Smooth muscle cell (in vitro differentiated cells): Measurements from ENCODE around the gene VSIG1. TPM values are rescaled to one million over a fixed set of nuclear protein-coding genes. Genes with fewer than 3 reads are reported as not detected.

Experiments
- DNase-seq: peaks from one replicate; lab custom pipeline; 2025; ENCODE audit not compliant: unreplicated experiment; lab: John Stamatoyannopoulos, UW
- H2AFZ ChIP-seq: fragments of 200-600 bp; sonication (generic); 2 replicates; pipeline ENCODE4 v1.6.0; 2016; ENCODE audit warnings: antibody characterized with exemption, low read depth, mild to moderate bottlenecking
- H3F3A ChIP-seq: fragments of 200-600 bp; sonication (generic); 2 replicates; pipeline ENCODE4 v1.6.0; 2017; ENCODE audit warnings: antibody characterized with exemption, low read depth
- H3K27ac ChIP-seq: fragments of 200-600 bp; sonication (generic); 2 replicates; pipeline ENCODE4 v1.5.1; 2016; ENCODE audit warnings: low read depth, mild to moderate bottlenecking
- H3K27me3 ChIP-seq: fragments of 200-600 bp; sonication (generic); 2 replicates; pipeline ENCODE4 v1.6.1; 2016; ENCODE audit warnings: low read depth, mild to moderate bottlenecking
- H3K36me3 ChIP-seq: fragments of 200-600 bp; sonication (generic); 2 replicates; pipeline ENCODE4 v1.5.1; 2016; ENCODE audit warnings: low read depth
- H3K4me1 ChIP-seq: fragments of 200-600 bp; sonication (generic); 2 replicates; pipeline ENCODE4 v1.5.1; 2016; ENCODE audit warnings: low read depth
- H3K4me2 ChIP-seq: fragments of 200-600 bp; sonication (generic); 2 replicates; pipeline ENCODE4 v1.6.0; 2016; ENCODE audit warnings: mild to moderate bottlenecking
- H3K4me3 ChIP-seq: fragments of 200-600 bp; sonication (generic); 2 replicates; pipeline ENCODE4 v1.5.1; 2016; ENCODE audit warnings: mild to moderate bottlenecking
- H3K79me2 ChIP-seq: fragments of 200-600 bp; sonication (generic); 2 replicates; pipeline ENCODE4 v1.6.0; 2016; ENCODE audit warnings: low read depth, mild to moderate bottlenecking
- H3K9ac ChIP-seq: fragments of 200-600 bp; sonication (generic); 2 replicates; pipeline ENCODE4 v1.6.0; 2016; ENCODE audit warnings: low read depth
- H3K9me3 ChIP-seq: fragments of 200-600 bp; sonication (generic); replicated peaks from 2 replicates; pipeline ENCODE4 v1.5.1; 2016; ENCODE audit warnings: low read depth
- H4K20me1 ChIP-seq: fragments of 200-600 bp; sonication (generic); 2 replicates; pipeline ENCODE4 v1.6.0; 2016; ENCODE audit warnings: low read depth
- WGBS: methylation state at CpG from one replicate; pipeline ENCODE4 v1.1.7; 2016; ENCODE audit warnings: low lambda C conversion rate; 5-methylcytosine and 5-hydroxymethylcytosine counted together
- polyA plus RNA-seq: library from polyadenylated mRNA; unstranded; fragments of >200 nt; fragmentation: Nextera tagmentation; extraction: Ambion mirVana; gene quantifications from 2 replicates; pipeline ENCODE4 v1.2.1, GENCODE V29; 2016
- total RNA-seq: library from RNA; depleted of rRNA; stranded (reverse); fragments of >200 nt; gene quantifications from 2 replicates; pipeline ENCODE4 v1.2.3, GENCODE V29; 2014
- TF ChIP-seq, protein P1 (sequence below): fragments of 200-600 bp; sonication (generic); IDR thresholded peaks from 2 replicates; pipeline ENCODE4 v1.5.1; 2017; ENCODE audit warnings: borderline replicate concordance, mild to moderate bottlenecking, antibody characterized with exemption; ENCODE audit not compliant: insufficient read depth, poor library complexity, severe bottlenecking

Gene VSIG1
- total and polyA plus RNA-seq, 2 experiments from 2014 or later = 0.36 TPM; not detected in 1

DNA sequence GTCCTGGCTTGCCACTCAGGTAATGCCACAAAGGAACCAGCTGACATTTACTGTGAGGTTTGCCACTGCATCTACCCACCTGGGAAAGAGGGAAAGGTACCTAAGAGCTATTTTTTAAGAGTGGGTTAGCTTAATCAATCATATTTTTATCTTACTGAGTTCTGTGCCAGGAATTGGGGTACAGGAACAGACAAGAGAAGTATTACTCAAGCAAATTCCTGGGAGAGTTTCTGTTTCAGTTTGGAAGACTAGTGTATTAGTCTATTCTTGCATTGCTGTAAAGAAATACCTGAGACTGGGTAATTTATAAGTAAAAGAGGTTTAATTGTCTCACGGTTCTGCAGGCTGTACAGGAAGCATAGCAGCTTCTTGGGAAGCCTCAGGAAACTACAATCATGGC, 23.3 kb downstream of the VSIG1 start:
- DNase-seq = no peak
- H4K20me1 ChIP-seq = no peaks in the 10 kb centered on the region
- no peaks in the 10 kb centered on the region for H3K9me3 ChIP-seq
- H3F3A ChIP-seq = no peaks in the 10 kb centered on the region
- H3K4me1 ChIP-seq = no peaks in the 10 kb centered on the region
- WGBS = 67% methylated on average over 1 of the region's 1 CpG
- H3K36me3 ChIP-seq = no peaks in the 10 kb centered on the region
- H3K9ac ChIP-seq = no peak overlapping the region
- H3K27ac ChIP-seq = no peak overlapping the region
- H3K79me2 ChIP-seq = no peaks in the 10 kb centered on the region
- H3K27me3 ChIP-seq = peaks cover 3% of the 10 kb centered on the region
- H2AFZ ChIP-seq = no peak overlapping the region
- H3K4me2 ChIP-seq = no peak overlapping the region
- TF ChIP-seq, protein P1, sequence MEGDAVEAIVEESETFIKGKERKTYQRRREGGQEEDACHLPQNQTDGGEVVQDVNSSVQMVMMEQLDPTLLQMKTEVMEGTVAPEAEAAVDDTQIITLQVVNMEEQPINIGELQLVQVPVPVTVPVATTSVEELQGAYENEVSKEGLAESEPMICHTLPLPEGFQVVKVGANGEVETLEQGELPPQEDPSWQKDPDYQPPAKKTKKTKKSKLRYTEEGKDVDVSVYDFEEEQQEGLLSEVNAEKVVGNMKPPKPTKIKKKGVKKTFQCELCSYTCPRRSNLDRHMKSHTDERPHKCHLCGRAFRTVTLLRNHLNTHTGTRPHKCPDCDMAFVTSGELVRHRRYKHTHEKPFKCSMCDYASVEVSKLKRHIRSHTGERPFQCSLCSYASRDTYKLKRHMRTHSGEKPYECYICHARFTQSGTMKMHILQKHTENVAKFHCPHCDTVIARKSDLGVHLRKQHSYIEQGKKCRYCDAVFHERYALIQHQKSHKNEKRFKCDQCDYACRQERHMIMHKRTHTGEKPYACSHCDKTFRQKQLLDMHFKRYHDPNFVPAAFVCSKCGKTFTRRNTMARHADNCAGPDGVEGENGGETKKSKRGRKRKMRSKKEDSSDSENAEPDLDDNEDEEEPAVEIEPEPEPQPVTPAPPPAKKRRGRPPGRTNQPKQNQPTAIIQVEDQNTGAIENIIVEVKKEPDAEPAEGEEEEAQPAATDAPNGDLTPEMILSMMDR = no peak
- H3K4me3 ChIP-seq = no peak overlapping the region

DNA sequence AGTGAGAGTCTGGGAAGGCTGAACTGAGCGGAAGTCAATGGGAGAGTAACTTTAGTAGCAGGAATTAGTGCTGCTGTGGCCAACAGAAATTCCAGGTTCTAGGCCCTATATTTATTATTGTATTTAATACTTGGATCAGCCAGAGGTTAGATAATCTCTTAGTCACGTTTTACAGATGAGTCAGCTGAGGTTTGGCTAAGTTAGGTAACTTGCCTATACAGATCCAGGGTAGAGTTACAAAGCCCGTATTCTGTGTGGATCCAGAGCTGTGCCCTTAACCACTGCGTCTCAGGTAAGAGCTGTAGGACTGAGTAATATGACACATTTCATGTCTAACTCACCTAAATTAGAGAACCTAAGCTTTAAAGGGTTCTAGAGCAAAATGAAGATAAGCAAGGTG, 26.0 kb downstream of the VSIG1 start:
- H3K4me3 ChIP-seq = no peak overlapping the region
- H3K4me2 ChIP-seq = no peak overlapping the region
- TF ChIP-seq, protein P1 = no peak
- H3F3A ChIP-seq = no peaks in the 10 kb centered on the region
- 57% methylated on average over 4 of the region's 4 CpGs for WGBS
- H3K27ac ChIP-seq = no peak overlapping the region
- peaks cover 3% of the 10 kb centered on the region for H3K27me3 ChIP-seq
- H2AFZ ChIP-seq = no peak overlapping the region
- no peak for DNase-seq
- H3K36me3 ChIP-seq = no peaks in the 10 kb centered on the region
- H3K9ac ChIP-seq = no peak overlapping the region
- H3K4me1 ChIP-seq = no peaks in the 10 kb centered on the region
- H4K20me1 ChIP-seq = no peaks in the 10 kb centered on the region
- no peaks in the 10 kb centered on the region for H3K9me3 ChIP-seq
- H3K79me2 ChIP-seq = no peaks in the 10 kb centered on the region

DNA sequence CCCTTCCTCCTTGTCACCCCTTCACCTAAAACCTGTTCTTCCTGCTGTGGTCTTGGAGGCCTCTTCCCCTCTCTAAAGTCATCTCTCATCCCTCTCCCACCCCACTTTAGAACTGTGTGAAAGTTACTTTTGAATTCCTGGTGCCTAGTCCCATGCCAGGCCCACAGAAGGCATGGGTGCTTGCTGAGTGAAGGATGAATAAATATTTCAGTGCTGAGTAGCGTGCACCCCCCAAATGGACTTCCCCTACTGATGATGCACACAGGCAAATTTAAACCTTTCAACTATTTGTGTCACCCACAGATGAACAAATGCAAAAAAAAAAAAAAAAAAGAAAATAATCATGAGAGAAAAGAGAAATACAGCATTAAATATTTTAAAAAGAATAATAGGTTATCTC, 26.7 kb downstream of the VSIG1 start:
- WGBS = 78% methylated on average over 1 of the region's 1 CpG
- H3K27me3 ChIP-seq = peaks cover 3% of the 10 kb centered on the region
- H3K9ac ChIP-seq = no peak overlapping the region
- no peaks in the 10 kb centered on the region for H3K79me2 ChIP-seq
- H3K4me1 ChIP-seq = no peaks in the 10 kb centered on the region
- no peak overlapping the region for H3K4me2 ChIP-seq
- no peaks in the 10 kb centered on the region for H3F3A ChIP-seq
- H3K9me3 ChIP-seq = no peaks in the 10 kb centered on the region
- no peak overlapping the region for H3K27ac ChIP-seq
- no peaks in the 10 kb centered on the region for H4K20me1 ChIP-seq
- TF ChIP-seq, protein P1 = no peak
- no peak overlapping the region for H3K4me3 ChIP-seq
- no peak for DNase-seq
- H2AFZ ChIP-seq = no peak overlapping the region
- no peaks in the 10 kb centered on the region for H3K36me3 ChIP-seq

DNA sequence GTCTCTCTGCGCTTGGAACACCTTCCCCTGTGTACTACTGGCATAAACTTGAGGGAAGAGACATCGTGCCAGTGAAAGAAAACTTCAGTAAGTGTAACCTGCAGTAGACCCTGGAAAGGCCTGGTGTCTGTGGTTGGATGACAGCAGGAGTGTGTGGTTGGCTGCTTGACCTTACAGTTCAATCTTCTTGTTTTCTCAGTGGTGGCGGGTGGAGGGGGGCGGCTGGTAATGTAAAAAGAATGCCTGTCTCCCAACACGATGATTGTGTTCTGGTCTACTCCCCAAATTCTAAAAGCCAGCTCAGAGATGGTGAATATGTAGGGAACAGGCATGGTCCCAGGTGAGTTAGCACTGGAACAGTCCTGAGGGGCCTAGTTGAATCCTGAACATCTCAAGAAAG, 27.9 kb downstream of the VSIG1 start:
- Histone ChIP-seq H3K27me3 (peaks cover 3% of the 10 kb centered on the region), H3K27ac (no peak overlapping the region), H3K9me3 (no peaks in the 10 kb centered on the region), H3K4me3 (no peak overlapping the region), H4K20me1 (no peaks in the 10 kb centered on the region), H3K79me2 (no peaks in the 10 kb centered on the region), H2AFZ (no peak overlapping the region), H3K9ac (no peak overlapping the region), H3K4me1 (no peaks in the 10 kb centered on the region), H3F3A (no peaks in the 10 kb centered on the region), H3K36me3 (no peaks in the 10 kb centered on the region), H3K4me2 (no peak overlapping the region)
- no peak for DNase-seq
- 81% methylated on average over 5 of the region's 5 CpGs for WGBS
- TF ChIP-seq, protein P1 = no peak
